Measurements from ENCODE around the gene RPE. TPM values are rescaled to one million over a fixed set of nuclear protein-coding genes. Genes with fewer than 3 reads are reported as not detected.

Gene RPE
- total and polyA plus RNA-seq, 10 of the 15 experiments (the other 5 are each of a cell fraction or from before 2014, with no cell fraction given): 41.5 to 75.3 (median 46.8) TPM

GRCh38 chr2:209973328-209973727 lies 29.1 kb upstream of the RPE start:
- Histone ChIP-seq H3K27ac (ENCODE audit: control insufficient read depth, insufficient read depth) (no peak overlapping the region), H3K4me1 (ENCODE audit: control insufficient read depth, insufficient read depth, low read length) (no peaks in the 10 kb centered on the region), H3K9me3 (replicated peaks; ENCODE audit: control insufficient read depth, insufficient read depth, low read length) (no peaks in the 10 kb centered on the region), H3K4me2 (ENCODE audit: control insufficient read depth, insufficient read depth) (no peak overlapping the region), H4K20me1 (ENCODE audit: control insufficient read depth, insufficient read depth) (no peaks in the 10 kb centered on the region), H2AFZ (ENCODE audit: control insufficient read depth, low read depth, low read length) (no peak overlapping the region), H3K9ac (ENCODE audit: control insufficient read depth, insufficient read depth, low read length) (no peak overlapping the region), H3K4me3 (no peak overlapping the region), H3K27me3 (replicated peaks in 1 of 2; ENCODE audit: control insufficient read depth in 2 of 2, insufficient read depth in 2 of 2, low read length in 1 of 2) (no peaks in the 10 kb centered on the region), H3K79me2 (ENCODE audit: control insufficient read depth, insufficient read depth, low read length) (no peaks in the 10 kb centered on the region), H3K36me3 (ENCODE audit: control insufficient read depth in 2 of 2, insufficient read depth in 2 of 2, low read length in 1 of 2) (no peaks in the 10 kb centered on the region)
- in situ Hi-C loops (cut with MboI) (no loop called here), intact Hi-C loops (cut with micrococcal nuclease; ENCODE audit: unreplicated experiment) (no loop called here)
- FAIRE-seq (no peak), ATAC-seq (no peak), DNase-seq (ENCODE audit: low read depth, low spot score) (no peak)
- SMC1A ChIA-PET (ENCODE audit: uncharacterized antibody, unreplicated experiment): no interaction called here
- 0% methylated on average over 1 of the region's 1 CpG for WGBS (ENCODE audit: insufficient coverage, insufficient replicate concordance, low lambda C conversion rate, missing lambda C conversion rate)
- TF ChIP-seq RBBP5 (conservative IDR thresholded peaks at IDR 0.05): no peak
- no peak for TF ChIP-seq KAT2A (conservative IDR thresholded peaks at IDR 0.05; ENCODE audit: control insufficient read depth, low read depth, low read length)
- no peak for TF ChIP-seq SRF (IDR thresholded peaks at IDR 0.05; ENCODE audit: low read depth in 2 of 2, low read length in 2 of 2)
- TF ChIP-seq SMARCA5 (IDR thresholded peaks at IDR 0.05): no peak
- no peak for TF ChIP-seq SREBF1 (IDR thresholded peaks at IDR 0.05; ENCODE audit: low read length)
- TF ChIP-seq, protein P1, sequence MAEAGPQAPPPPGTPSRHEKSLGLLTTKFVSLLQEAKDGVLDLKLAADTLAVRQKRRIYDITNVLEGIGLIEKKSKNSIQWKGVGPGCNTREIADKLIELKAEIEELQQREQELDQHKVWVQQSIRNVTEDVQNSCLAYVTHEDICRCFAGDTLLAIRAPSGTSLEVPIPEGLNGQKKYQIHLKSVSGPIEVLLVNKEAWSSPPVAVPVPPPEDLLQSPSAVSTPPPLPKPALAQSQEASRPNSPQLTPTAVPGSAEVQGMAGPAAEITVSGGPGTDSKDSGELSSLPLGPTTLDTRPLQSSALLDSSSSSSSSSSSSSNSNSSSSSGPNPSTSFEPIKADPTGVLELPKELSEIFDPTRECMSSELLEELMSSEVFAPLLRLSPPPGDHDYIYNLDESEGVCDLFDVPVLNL (IDR thresholded peaks at IDR 0.05; ENCODE audit: low read depth, low read length): no peak
- TF ChIP-seq TAF1 (IDR thresholded peaks at IDR 0.05; ENCODE audit: borderline replicate concordance, low read depth, low read length): no peak
- no peak for TF ChIP-seq ZNF384 (IDR thresholded peaks at IDR 0.05; ENCODE audit: borderline replicate concordance, low read depth, low read length)
- TF ChIP-seq REST (IDR thresholded peaks at IDR 0.05; ENCODE audit: low read depth, low read length): no peak
- no TSS peak for BruUV-seq (replicated peaks)
- POLR2A ChIA-PET: no interaction called here
- CTCF ChIA-PET: no interaction called here
- RAD21 ChIA-PET (ENCODE audit: unreplicated experiment): no interaction called here

All from GM12878 (cell line).